Right hindlimb (tissue), 1 donor: ENCODE measurements around the gene FGF9.

Source experiments
- DNase-seq: peaks from one replicate; pipeline ENCODE4 v3.0.0-alpha.2; 2018

Gene FGF9

DNA sequence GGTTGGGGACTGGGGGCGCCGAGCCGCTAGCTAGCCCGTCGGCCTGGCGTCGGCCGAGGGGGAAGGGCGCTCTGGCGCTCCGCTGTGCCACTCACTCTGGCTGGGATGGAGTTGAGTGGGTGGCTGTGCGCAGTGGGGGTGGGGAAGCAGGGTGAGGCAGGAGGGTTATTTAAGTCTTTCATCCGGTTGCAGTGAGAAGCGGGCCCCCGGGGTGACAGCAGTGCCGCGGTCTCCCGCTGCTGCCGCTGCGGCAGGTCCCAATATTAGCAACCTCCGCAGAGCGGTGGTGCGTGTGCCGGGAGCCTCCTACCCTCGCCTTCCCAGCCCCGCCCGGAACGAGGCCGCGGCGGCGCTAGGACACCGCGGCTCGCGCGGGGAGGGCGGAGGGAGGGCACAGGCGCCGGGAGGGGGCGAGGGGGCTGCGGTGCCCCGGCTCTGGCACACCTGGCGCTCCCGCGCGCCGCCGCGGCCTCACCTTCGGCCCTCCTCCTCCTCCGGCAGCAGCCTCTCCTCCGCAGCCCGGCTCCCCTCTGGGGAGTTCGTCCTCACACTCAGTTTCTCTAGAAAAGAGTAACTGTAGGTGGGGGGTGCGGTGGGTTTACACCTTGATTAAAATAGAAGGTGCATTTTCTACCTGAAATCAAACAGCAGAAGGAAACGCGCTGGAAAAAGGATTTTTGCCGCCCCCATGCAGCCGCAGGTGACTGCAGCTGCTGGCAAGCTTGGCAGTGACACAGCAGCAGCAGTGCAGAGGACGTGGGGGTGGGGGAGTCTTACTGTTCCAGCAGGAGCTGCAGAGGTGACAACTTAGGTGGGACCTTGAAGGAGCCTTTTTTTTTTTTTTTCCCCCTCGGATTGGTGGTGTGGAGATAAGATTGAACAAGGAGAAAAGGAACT lies 4.5 kb downstream of the FGF9 start:
- DNase-seq = peak; percentile 51

DNA sequence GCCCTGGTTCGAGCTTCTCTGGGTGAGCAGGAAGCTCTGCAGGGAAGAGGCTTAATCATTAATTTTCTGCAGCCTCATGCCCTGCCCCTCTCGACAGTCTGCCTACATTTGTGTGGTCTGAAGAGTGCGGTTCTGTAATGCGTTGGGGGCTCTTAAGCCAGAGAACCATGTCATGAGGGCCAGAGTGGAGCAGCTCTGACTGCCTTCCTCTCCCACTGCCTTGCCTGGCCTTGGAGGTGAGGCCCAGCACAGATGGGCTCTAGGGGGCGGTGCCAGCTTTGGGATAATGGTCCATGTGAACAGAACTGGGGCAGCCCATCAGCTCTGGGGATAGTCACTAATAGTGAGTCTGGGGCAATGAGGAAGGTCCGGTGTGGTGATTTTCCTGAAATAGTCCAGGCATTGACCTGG lies 5.7 kb downstream of the FGF9 start:
- peak; percentile 35 for DNase-seq

DNA sequence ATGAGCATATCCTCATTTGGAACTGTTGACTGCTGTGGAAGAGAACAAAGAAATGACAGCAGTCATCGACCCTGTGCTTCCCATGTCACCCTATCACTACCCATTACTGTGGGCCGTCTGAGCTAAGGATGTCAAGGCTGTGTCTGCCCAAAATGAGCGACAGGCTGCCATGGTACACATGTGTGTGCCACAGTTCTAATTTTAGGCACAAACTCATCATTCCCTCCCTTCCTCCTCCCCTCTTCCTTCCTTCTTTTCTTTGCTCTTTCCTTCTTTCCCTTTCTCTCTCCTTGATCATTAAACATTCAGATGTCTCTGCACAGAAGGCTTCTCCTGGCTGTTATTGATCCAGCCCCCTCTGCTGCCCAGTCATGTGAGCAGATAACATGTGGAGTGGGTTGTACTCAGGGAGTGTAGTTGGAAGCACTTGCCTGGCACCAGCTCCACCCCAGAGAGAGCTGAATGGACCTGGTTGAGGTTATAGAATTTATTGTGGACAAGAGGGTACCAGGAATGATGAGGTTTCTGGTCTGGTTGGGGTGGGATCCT lies 6.3 kb downstream of the FGF9 start:
- no peak for DNase-seq

DNA sequence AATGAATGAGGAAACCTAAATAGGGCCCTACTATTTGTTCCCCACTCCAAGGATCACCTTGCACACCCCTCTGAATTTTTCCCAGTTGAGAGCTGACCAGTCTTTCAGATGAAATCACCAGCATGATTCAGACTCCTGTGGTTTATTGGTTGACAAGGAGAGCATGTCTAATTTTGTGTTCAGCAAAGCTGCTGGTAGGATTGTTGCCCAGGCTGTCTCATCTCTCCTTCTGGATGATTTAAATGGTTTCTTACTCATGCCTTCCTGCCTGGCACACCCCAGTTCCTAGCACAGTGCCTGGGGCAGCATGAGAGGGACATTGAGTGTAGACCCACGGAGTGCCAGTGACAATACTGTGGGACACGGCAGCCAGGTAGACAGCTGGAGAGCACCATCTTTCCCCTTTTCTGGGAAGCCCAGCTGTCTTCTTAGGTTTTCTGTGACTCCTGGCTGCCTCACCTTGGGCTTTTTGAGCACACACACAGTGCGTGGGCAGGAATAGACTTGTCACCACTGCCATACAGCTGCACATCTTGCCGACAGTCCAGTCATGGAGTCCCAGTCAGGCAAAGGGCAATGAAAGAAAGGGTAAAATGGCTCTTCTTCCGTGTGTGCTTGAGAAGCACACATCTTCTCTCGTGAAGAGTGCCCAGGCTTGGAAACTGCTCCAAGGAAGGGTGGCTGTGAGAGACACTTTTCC lies 12.3 kb downstream of the FGF9 start:
- no peak for DNase-seq

DNA sequence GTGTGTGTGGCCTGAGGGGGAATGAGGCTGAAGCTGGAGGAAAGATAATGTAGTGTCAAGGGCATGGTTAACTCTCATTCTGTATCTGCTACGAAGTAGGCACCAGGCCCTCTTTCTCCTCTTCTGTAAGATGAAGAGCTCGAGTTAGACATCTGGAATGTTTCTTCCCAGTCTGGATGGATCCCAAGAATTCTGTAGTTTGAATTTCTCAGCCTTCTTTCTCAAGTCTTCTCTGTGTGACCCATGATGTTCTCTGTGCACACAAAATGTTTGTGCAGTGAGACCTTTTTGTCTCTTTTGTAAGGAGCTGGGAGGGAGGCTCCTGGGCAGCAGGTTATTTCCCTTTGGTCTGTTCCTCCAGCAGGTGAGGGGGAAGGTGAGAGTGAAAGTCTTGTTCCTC lies 13.7 kb downstream of the FGF9 start:
- DNase-seq = no peak

DNA sequence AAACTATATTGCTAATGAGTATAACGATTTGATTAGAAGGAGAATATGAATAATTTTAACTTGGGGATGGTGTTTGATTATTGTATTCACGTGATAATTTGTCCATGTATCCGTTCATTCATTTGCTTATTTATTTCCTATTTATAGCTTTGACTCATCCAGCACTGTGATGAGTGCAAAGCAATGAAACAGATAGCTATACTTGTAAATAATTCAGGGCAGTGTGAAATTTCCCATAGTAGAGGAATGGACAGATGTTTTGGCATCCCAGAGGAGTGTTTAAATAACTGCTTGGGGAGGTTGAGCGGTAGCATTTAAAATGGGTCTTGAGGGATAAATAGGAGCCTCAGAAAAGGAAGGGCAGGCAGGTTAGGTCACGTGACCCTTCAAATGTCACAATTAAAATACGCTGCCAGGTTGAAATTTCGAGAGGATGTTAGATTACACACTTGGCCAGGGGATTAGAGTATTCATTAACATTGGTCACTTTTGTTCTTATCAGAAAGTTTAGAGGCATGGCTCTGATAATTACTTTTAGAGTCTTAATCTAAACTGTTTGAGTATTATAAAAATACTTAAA lies 14.7 kb downstream of the FGF9 start:
- no peak for DNase-seq

DNA sequence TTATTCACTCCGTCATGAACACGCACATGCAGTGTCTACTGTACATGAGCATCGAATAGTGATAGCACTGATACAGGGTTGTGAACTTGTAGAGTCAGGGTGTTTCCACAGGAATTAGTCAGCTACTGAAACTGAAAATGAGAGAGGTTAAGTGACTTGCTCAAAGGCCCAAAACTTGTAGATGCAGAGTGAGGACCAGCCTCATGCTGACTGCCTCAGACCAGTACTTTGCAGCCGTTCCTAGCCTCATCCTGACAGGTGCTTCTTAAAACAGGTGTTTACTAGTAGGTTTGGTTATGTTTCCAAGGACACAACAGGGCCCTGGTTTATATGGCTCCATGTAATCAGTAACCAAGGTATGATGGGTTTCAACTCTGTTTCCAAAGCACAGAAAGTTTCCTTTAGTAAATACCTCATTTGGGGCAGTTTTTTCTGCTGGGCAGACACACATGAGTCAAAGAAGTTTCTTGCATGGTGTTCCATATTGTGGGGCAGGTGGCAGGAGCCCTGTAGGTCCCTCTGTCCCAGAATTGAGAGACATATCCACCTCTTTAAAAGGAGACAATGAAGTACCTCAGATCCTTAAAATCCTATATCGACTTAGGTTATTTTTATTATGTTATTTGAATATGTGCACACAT lies 16.0 kb downstream of the FGF9 start:
- DNase-seq = no peak

DNA sequence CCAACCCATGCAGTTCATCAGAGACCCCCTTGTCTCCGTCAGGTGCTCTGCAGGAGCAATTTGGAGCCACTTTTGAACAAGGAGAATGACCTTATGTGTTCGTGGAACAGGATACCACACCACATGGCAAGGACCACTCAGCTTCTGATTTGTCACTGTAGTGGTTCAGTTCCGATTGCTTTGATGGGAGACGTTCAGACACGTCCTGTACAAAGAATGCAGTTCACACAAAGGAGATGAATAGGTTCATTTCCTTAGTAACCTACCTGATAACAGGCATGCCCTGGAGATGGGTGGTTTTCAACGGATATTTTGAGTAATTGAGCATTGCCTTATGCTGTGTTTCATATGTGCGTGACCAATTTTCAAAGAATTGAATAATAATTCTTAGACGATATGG lies 17.2 kb downstream of the FGF9 start:
- DNase-seq = no peak

DNA sequence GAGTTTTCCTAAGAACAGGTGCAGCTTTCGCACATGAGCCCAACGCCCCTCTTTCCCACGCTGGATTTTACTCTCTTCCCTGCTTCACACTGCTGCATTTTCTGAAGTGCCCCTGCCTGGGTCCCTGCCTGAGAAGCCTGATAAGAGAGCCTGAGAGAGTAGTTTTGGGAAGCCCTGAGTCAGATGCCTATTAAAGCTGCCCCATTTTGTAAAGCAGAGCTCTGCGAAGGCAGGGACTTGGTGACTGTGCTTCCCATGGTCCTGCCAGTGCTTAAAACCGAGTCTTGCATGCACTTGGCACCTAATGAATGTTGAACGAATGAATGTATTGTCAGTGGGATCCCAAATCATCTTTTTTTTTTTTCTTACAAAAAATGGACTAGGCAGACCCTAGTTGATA lies 18.2 kb downstream of the FGF9 start:
- DNase-seq = no peak

DNA sequence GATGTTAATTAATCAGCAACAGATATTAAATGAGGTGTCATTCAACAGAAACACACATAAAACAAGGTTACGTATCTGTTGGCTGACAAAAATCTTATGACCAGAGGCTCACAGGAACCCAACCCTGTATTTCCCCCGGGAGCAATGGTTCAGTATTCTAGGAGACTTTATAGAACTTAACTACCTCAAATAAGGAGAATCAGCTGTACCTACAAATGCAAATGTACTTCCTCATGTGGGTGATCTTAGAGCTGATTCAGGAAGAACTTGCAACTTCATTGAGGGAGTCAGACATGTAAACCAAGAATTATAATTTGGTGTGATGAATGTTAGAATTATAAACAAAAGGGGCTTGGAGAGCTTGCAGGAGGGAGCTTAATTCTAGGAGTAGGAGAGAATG lies 20.1 kb downstream of the FGF9 start:
- no peak for DNase-seq

DNA sequence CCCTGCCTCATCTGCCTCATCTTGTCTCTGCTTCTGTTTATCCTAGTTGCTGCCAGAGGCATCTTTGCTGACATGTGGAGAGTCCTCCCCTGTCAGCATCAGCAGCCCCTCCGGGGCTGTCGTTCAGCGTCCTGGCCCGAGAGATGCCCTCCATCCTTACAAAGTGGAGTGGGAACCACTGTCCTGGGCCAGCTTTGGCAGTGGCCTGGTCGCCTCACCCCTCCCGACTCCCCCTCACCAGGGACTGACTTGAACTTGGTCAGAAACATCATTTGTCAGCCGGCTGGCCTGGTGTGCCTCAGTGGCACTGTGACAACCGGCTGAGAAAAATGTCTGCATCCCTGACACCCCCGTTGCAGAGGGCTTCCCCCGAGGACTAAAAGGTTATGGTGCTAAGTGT lies 20.6 kb downstream of the FGF9 start:
- DNase-seq = no peak

DNA sequence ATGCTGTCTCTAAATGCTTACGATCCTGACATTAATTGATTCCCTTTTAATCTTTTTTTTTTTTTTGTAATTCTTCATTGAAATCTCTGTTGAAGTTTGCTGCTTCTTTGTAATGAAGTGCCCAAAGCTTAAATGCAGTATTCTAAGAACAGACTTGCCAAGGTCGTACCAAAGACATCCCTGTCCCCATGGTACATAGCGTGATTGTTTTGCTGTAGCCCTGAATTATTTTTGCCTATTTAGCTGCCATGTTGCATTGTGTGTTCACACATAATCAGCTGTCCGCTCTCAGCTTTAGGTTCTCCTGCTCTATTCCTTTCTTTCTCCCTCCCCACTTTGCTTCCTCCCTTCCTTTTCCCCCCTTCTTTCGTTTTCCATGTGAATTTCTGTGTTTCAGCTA lies 21.1 kb downstream of the FGF9 start:
- DNase-seq = no peak

DNA sequence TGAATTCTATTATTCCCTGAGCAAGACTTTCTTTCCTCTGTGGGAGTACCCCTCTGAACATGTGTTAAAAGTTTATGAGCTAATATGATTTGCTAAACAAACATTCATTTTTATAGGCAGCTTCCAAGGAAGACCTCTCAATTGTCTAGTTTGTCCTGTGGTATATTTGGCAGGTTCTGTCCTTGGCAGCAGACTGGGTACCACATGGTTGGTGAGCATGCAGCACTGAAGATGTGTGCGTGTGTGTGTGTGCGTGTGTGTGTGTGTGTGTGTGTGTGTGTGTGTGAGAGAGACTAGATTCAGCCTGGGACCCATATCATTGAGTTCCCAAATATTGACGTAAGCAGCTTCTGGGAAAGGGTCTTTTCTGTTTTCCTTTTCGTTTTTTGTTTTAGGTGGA lies 24.0 kb downstream of the FGF9 start:
- no peak for DNase-seq

DNA sequence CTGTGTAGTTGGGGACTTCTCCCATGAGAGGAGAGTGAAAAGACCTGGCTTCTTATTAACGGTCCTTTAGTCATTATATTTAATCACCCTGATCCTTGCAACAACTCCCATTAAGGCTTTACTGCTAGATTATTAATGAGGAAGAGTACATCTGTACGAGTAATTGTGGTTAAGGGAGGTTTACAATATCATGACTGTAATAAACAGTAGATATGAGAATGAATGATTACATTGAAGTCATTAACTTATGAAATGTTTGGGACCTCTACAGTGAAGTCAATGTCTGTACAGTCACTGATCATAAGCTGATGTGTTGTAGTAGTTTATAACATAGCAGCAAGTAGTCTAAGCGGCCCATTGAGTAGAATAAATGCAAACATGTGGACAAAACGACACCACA lies 24.7 kb downstream of the FGF9 start:
- DNase-seq = no peak

DNA sequence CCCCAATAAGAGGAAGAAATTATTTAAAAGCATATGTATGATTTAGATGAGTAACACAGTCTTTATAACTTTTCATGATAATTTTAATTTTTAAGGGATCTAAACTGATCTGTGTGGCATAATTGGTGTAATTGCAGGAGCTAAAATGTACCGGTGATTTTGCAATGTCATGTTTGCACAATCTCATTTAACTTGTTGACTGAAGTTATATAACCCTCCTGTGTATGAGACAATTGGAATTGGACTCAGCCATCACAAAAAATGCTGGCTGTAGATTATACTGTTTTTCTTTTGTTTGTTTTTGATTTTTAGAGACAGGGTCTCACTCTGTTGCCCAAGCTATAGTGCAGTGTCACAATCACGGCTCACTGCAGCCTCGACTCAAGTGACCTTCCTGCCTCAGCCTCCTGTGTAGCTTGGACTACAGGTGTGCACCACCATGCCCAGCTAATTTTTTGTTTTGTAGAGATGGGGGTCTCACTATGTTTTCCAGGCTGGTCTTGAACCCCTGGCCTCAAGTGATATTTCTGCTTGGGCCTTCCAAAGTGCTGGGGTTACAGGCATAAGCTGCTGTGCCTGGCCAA lies 26.1 kb downstream of the FGF9 start:
- DNase-seq = no peak

DNA sequence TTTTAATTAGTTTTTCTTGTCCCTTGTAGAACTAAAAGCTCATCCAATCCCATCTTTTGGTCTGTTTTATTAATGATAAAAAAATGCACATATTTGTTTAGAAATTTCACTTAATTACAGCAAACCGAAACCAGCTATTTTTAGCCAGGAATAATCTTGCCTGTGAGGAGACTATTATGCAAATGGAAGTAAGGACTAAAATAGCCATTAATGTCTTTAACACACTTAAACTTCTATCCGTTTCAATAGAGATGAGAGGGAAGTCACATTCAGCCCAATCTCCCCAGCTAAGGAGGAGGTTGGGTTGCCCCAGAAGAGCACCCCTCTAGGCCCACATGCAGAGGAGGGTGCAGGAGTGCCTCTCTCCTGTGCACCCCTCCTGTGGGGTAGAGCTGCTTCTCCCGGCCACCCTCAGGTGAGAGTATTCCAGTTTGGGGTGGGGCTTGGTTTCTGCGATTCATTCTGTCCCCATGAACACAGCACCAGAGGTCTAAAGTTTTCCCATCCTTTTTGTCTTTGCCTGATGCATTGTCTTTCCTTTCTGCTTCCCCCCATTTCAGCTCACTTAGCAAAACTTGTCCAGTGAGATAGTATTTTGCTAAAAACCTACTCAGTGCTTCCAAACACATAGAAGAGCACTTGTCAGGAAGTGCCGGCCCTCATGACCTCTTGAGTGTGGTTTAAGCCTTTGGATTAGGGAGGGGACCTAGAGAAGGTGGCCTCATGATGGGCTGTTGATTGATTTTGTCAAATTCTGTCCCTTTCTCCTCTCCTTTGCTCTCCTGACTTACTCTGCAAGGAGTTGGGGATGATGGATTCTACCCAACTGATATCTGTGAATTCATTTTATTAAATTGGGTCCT lies 28.2 kb downstream of the FGF9 start:
- DNase-seq = no peak

DNA sequence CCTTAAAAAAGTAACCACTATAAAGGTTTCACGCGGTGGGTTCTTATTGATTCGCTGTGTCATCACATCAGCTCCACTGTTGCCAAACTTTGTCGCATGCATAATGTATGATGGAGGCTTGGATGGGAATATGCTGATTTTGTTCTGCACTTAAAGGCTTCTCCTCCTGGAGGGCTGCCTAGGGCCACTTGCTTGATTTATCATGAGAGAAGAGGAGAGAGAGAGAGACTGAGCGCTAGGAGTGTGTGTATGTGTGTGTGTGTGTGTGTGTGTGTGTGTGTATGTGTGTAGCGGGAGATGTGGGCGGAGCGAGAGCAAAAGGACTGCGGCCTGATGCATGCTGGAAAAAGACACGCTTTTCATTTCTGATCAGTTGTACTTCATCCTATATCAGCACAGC lies 30.6 kb downstream of the FGF9 start:
- DNase-seq = no peak

DNA sequence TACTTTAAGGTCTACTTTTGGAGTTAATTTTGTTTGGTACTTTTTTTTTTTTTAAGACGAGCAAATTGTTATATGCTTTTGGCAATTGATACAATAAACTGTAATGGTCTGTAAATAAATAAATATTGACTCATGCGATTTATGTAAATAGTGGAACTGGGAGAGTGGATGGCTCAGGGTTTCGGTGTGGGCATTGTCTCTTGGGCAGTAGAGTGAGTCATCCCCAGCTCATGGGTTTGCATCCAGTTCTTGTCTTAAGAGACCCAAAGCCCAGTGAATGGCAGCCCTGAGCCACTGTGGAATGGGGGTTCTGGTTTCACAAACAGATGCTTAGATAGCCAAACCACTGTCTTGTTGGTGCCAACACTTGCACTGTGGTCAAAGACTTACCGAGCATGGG lies 33.0 kb downstream of the FGF9 start:
- DNase-seq = no peak

DNA sequence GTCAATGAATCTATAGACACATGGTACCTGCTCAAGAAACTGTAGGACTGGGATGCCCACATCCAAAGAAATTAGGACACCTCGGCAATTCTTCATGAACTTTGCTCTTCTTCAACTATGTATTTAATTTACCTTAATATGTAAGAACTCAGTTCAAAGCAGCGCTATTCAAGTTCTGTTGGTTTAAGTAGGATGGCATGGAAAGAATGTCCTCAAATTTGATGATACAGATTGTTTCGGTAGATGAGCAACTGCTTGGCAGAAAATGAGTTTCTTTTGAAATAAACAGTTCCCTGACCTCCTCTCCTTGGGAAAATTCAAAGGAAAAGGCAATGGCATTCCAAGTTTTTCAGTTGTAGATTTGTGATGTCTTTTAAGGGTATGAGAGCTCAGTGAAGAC lies 36.7 kb downstream of the FGF9 start:
- DNase-seq = no peak

DNA sequence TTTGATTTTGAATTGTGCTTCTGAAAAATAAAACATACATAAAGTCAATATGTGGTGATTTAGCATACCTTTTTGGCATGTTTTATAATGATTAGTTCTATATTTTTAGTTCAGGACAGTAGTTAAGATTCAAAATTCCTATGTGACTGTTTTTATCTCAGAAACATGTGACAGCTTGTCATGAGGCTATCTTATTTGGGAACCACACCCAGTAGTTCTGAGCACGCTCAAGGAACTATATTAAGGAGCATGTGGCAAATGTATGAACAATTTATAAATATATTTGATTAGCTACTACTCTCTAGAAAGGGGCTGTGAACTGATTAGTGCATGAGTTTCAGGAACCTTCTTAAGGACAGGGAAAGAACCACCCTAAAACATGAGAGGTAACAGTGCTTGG lies 38.8 kb downstream of the FGF9 start:
- DNase-seq = no peak

DNA sequence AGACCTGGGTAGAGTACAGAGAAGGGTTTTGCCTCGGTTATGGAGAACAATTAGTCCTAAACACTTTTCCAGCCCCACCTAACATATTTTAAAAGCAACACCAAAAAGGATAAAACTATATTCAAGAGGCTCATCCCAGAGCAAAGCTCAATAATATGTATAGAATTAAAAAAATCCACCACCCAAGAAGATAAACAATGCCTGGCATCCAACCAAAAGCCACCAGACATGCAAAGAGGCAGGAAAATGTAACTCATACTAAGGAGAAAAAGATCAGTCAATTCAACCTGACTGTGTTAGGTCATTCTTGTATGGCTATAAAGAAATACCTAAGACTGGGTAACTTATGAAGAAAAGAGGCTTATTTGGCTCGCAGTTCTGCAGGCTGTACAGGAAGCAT lies 39.3 kb downstream of the FGF9 start:
- DNase-seq = no peak

DNA sequence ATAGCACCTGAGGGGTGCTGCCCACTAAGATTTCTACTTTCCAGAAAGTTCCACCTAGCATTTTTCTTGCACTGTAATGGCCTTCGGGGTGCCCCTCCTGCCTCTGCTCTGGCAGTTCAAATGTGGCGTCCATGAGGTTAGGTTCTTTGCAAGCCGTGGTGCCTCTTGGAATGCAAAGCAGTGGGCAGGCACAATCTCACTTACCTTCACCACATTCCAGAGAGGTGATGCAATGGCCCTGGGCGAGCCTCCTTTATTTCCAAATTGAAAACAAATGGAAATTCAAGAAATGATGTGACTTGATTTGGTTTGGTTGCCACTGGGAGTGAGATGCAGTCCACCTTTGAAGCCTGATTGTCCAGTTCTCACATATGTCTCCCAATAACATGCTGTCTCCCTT lies 46.9 kb downstream of the FGF9 start:
- DNase-seq = no peak
